Lower leg skin (tissue), 4 donors: ENCODE measurements around the gene TBC1D10A. TPM values are rescaled to one million over a fixed set of nuclear protein-coding genes. Genes with fewer than 3 reads are reported as not detected.

Experiments
- DNase-seq, 2 donors: peaks; one replicate each; pipeline ENCODE4 v3.0.0-alpha.2; 2019; ENCODE audit warnings: low spot score in 2 of 2
- H3K4me3 ChIP-seq: fragments of 200-600 bp; sonication (generic); 2 replicates; pipeline ENCODE4 v1.5.1; 2017; ENCODE audit warnings: mild to moderate bottlenecking, low read depth; ENCODE audit not compliant: poor library complexity, severe bottlenecking
- CTCF ChIP-seq, 3 donors: fragments of 450-650 bp; IDR thresholded peaks; one replicate each; pipeline ENCODE4 v1.5.1; 2016; ENCODE audit warnings: antibody characterized with exemption in 3 of 3, mild to moderate bottlenecking in 3 of 3, moderate library complexity in 2 of 3
- POLR2A ChIP-seq, 2 donors: fragments of 450-650 bp; IDR thresholded peaks; one replicate each; pipeline ENCODE4 v1.6.1; 2016 to 2017; ENCODE audit warnings: antibody characterized with exemption in 2 of 2, mild to moderate bottlenecking in 1 of 2, moderate library complexity in 1 of 2
- WGBS, 2 donors: methylation state at CpG; one replicate each; pipeline ENCODE4 v1.1.5; 2018; 5-methylcytosine and 5-hydroxymethylcytosine counted together
- intact Hi-C: fragments of 100-400 bp; cut with DNase I; formaldehyde crosslinking; loops from one replicate; pipeline ENCODE4 v1.15.0; 2023; ENCODE audit warnings: low total_unique reads
- total RNA-seq, 4 donors: library from RNA; depleted of rRNA; stranded (reverse); fragments of >200 nt; gene quantifications; one replicate each; pipeline ENCODE4 v1.1.0, GENCODE V29; 2016

The TBC1D10A gene
- total RNA-seq, 4 donors from 2014 or later, result 64.8 to 80.1 (median 74.2) TPM

- WGBS, 2 donors, result 7 to 30% methylated on average over 2 to 3 of the region's 3 CpGs
- TF ChIP-seq POLR2A (IDR thresholded peaks at IDR 0.05) (no peak), CTCF (IDR thresholded peaks at IDR 0.05) (no peak)
- H3K4me3 ChIP-seq, result no peak overlapping the region
- intact Hi-C loops, result no loop called here
- DNase-seq, result no peak
Measured at GRCh38 chr22:30290342-30291057, 36.2 kb downstream of the TBC1D10A start.

DNA sequence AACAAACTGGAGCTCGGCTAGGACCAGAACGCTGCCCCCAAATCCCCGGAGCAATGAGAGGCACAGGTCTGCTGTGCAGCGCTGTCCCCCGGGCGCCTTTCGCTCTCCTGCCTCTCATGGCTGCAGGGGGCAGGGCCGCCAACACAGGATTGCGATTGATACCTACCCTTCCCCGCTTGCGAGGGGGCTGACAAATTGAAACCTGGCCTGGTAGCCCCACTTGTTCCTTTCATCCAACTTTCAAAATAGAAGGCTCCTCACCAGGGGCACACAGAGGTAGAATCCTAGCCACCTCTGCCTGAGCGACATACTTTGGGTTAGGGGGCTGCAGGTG lies 36.8 kb downstream of the TBC1D10A start:
- TF ChIP-seq POLR2A (IDR thresholded peaks at IDR 0.05) (no peak), CTCF (IDR thresholded peaks at IDR 0.05) (no peak)
- DNase-seq, result no peak
- H3K4me3 ChIP-seq, result no peak overlapping the region
- intact Hi-C loops, result loop anchor here (2.0 kb wide), 1 partner anchor 97 kb away; the partner anchor contains the start of gene RNF215
- 8 to 13% methylated on average over 8 to 12 of the region's 12 CpGs for WGBS, 2 donors

DNA sequence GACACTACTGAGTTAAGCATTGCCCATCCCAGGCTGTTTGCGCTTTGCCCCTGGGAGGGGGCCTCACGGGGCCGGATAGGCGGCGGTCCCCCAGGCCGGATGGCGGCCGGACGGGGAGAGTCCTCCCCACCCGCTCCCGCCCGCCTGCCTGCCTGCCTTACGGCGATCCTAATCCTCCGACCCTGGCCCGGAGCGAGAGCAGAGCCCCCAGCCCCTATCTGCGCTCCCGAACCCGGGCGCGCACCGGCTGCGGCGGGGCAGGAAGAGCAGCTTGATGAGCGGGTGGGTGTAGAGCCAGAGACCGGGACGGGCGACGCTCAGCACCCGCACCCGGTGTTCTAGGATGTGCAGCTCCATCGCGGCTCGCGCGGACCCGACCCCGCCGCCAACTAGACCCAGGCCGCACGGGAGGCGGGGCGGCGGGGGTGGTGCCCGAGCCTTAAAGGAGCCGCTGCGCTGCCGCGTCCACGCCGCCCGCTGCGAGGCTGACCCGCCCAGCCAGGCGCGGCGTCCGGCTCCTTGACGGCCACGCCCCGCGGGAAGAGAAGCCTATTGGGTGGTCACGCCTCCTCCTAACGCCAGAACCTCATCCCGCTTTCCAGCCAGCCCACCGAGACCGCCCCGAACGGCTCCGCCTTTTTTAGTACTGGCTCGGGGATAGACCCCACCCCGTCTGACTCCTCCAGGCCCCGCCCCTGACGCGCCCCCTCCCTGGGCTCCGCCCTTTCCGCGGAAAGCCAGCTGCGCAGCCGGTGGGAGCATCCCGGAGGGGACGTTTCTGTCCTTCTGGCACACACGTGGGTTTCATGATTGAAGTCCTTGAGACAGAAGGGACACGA lies 37.4 kb downstream of the TBC1D10A start, which contains the start of gene CASTOR1:
CASTOR1 (minus strand) TSS at position 365 of the 839 bp plus-strand sequence; CDS start at position 357, 8 bp downstream.
- peak; percentile 99 to 100 for DNase-seq
- peak within 1 kb of the TSS; percentile 64 for H3K4me3 ChIP-seq
- TF ChIP-seq CTCF (IDR thresholded peaks at IDR 0.05), result no peak
- TF ChIP-seq POLR2A (IDR thresholded peaks at IDR 0.05), result no peak
- intact Hi-C loops, result loop anchor here (2.0 kb wide), 1 partner anchor 97 kb away; the partner anchor contains the start of gene RNF215
- 1% methylated on average over 34 to 74 of the region's 85 CpGs for WGBS, 2 donors

- WGBS, 2 donors, result 5 to 12% methylated on average over 23 to 27 of the region's 27 CpGs
- H3K4me3 ChIP-seq, result peak overlapping the region; percentile 64
- no peak for TF ChIP-seq CTCF (IDR thresholded peaks at IDR 0.05)
- intact Hi-C loops, result loop anchor here (2.0 kb wide), 1 partner anchor 98 kb away; the partner anchor contains the start of gene RNF215
- no peak for DNase-seq
Measured at GRCh38 chr22:30288419-30289140, 38.2 kb downstream of the TBC1D10A start.

DNA sequence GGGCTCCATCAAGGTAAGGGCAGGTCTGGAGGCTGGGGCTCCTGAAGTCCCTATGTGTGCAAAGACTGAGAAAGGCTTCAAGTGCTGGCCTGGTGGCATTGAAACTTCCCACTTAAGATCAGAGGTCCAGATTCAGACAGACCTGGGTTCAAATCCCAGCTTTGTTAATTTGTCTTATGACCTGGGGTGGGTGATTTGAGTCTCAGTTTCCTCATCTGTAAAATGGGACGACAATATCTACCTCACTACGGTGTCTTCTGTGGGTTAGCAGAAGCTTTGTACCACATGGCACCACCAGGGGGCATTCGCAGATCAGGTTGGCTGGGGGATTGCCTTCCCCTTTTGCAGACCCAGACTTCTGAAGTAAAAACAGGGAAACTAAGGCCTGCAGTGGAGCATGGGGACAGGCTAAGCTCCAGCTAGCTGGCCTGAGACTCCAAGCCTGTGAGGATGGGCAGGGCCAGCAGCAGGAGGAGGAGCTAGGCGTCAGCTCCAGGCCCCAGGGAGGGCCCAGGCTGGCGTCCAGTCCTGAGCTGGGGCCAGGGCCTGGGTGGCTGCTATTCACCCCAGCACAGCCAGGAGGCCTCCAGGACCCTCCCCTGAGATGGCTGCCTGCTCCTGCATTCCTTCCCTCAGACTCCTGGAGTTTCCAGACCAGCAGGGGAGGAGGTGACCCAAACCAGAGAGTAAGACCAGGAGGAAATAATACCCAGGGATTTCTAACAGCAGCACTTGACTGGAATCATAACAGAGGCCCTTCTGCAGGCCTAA lies 38.9 kb downstream of the TBC1D10A start:
- intact Hi-C loops, result loop anchor here (2.0 kb wide), 2 partner anchors 99 to 179 kb away; partner anchors contain the start of gene RNF215
- H3K4me3 ChIP-seq, result no peak overlapping the region
- peak; percentile 78 to 97 for DNase-seq
- 5 to 17% methylated on average over 5 of the region's 5 CpGs for WGBS, 2 donors
- peak in 1 of 3 donors; percentile 75 for TF ChIP-seq CTCF (IDR thresholded peaks at IDR 0.05)
- TF ChIP-seq POLR2A (IDR thresholded peaks at IDR 0.05), result no peak
